Dendritic cell treated with granulocyte-macrophage colony-stimulating factor and Interleukin-4, amounts not matched to agents 40 ng/mL and 50 ng/mL, for 4 days (primary cell): ENCODE measurements around the gene UGT1A7.

Experiments
- H3K27ac Mint-ChIP-seq: one replicate; pipeline ENCODE4 v1.8.0; 2022; ENCODE audit warnings: mild to moderate bottlenecking, mixed read lengths
- H3K27me3 Mint-ChIP-seq: one replicate; pipeline ENCODE4 v1.8.0; 2022; ENCODE audit warnings: mild to moderate bottlenecking, mixed read lengths
- H3K36me3 Mint-ChIP-seq: one replicate; pipeline ENCODE4 v1.8.0; 2022; ENCODE audit warnings: low read depth, mixed read lengths
- H3K4me1 Mint-ChIP-seq: one replicate; pipeline ENCODE4 v1.8.0; 2022; ENCODE audit warnings: low read depth, mixed read lengths
- H3K4me3 Mint-ChIP-seq: one replicate; pipeline ENCODE4 v1.8.0; 2022; ENCODE audit warnings: mild to moderate bottlenecking, moderate library complexity, mixed read lengths
- H3K9me3 Mint-ChIP-seq: one replicate; pipeline ENCODE4 v1.8.0; 2022; ENCODE audit warnings: mixed read lengths
- intact Hi-C: fragments of 100-400 bp; cut with micrococcal nuclease; formaldehyde crosslinking; loops from one replicate; pipeline ENCODE4 v1.15.0; 2022

UGT1A7 gene

DNA sequence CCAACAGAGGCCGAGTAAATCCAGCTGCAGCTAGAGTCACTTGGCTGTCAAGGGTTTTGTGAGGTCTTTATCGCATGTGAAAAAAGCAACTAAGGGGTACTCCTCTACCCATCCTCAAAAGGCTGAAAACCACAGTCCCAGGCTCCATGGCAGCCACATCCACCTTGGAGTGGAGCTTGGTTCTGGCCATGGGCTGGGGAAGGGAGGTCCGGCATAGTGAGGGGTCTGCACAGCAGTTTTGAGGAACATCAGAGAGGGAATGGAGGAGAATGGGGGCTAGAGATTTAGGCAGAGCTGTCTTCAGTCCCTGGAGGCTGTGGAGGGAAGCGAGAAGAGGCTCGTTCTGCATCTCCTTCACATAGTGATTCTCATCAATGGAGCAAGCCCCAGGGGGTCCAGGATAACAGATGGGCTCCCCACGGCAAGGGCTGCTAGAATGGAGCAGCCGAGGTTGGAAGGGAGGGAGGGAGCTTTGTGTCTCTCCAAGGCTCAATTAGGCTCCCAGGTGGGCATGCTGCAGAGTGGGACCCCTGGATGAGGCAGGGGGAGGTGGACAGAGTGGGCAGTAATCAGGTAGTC, 117.5 kb downstream of the UGT1A7 start:
- Mint-ChIP-seq H3K36me3 (no peaks in the 10 kb centered on the region), H3K9me3 (peaks cover 8% of the 10 kb centered on the region), H3K27me3 (no peaks in the 10 kb centered on the region), H3K4me1 (no peaks in the 10 kb centered on the region), H3K4me3 (no peak overlapping the region), H3K27ac (no peak overlapping the region)
- intact Hi-C loops = no loop called here

DNA sequence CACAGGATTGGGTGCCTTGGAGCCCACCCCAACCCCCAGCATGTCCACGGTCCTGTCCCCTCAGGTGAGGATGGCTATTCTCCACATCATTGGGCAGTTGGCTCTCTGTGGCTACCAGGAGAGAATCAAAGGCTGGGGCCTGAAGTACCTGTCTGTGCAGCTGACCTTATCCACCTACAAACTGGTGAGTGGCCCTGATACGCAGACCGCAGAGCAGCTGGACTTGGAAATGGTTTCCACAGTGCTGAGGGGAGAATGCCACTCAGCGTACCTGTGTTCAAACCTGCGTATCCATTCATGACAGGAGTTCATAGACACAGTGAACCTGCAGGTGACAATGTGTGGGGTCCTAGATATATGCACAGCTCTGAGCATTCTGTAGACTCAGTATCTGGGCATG, 118.0 kb downstream of the UGT1A7 start:
- Mint-ChIP-seq H3K36me3 (no peaks in the 10 kb centered on the region), H3K4me1 (no peaks in the 10 kb centered on the region), H3K27ac (no peak overlapping the region), H3K4me3 (no peak overlapping the region), H3K9me3 (peaks cover 8% of the 10 kb centered on the region), H3K27me3 (no peaks in the 10 kb centered on the region)
- intact Hi-C loops = no loop called here

DNA sequence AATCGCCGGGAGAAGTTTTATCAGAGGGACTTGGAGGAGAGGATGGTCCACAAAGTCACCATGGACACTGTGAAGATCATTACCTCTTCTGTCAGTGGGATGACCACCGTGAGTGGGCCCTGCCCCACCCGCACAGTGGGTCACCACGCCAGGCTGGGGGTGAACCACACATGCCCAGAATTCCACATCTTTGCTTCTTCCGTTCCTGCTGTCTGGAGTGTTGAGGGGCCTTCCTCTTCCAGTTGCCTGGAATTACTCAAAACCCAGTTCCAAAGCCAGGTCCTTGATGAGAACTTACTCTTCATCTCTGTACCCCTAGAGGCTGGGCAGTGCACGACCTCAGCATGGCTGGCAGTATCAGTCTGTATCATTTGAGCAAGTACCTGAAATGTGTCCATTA, 118.5 kb downstream of the UGT1A7 start:
- Mint-ChIP-seq H3K4me3 (no peak overlapping the region), H3K4me1 (no peaks in the 10 kb centered on the region), H3K27ac (no peak overlapping the region), H3K27me3 (peaks cover 3% of the 10 kb centered on the region), H3K9me3 (peaks cover 8% of the 10 kb centered on the region), H3K36me3 (no peaks in the 10 kb centered on the region)
- intact Hi-C loops = no loop called here

DNA sequence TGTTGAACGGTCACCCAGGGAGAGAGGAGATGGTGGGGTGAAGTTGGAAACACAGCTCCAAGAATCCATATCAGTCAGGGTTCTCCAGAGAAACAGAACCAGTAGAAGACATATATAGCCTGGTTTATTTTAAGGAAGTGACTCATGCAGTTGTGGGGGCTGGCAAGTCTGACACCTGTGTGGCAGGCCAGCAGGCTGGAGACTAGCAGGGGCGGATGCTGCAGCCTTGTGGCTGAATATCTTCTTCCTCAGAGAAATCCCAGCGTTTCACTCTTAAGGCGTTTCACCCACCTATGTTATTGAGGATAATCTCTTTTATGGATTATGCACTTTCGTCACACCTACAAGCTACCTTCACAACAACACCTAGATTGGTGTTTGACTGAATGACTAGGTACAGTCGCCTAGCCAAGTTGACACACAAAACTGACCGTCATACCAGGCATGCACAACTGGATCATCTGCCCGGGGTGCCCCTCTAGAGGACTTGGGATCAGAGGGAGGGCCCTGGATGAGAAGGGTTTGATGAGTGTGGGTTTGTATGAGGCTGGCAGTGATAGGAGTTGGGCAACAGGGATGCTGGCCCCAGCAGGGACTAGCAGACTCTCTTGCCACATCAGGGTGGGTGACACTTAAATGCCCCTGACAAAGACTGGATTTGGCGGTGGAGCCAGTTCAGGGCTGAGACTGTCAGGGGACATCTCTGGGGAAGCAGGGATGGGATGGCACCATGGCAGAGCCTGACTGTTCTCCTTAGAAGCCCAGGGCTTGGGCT, 119.8 kb downstream of the UGT1A7 start:
- Mint-ChIP-seq H3K27me3 (peaks cover 3% of the 10 kb centered on the region), H3K36me3 (no peaks in the 10 kb centered on the region), H3K9me3 (peaks cover 8% of the 10 kb centered on the region), H3K4me1 (no peaks in the 10 kb centered on the region), H3K27ac (no peak overlapping the region), H3K4me3 (no peak overlapping the region)
- intact Hi-C loops = no loop called here

DNA sequence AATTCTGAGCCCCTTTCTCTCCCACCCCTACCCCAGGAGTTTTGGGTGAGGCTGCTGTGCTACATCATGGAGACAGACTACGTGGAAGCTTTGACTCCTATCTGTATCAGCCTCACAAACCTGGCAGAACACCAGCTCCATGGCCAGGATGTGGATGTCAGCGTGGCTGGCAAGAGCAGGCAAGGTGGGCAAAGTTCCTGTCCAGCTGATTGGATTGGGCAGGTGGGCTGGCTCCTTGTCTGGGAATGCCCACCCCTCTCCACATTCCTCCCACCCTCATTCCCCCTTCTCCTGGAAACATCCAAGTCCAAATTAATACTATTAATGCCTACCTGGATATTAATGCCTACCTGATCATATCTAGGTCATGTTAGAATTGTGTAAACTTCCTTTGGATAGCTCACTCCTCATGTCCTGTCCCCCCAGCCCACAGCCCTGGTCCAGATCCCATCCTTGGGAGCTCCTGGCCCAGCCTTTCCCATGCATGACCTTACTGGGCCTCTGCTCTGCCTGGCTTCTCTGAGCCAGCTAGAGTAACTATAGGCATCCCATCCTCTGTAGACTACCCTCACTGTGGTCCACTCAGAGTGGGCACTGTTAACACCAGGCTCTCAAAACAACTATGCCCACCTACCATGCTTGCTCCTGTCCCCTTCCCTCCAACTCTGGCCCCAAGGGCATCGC, 120.6 kb downstream of the UGT1A7 start:
- no peak overlapping the region for H3K27ac Mint-ChIP-seq
- H3K4me1 Mint-ChIP-seq = no peaks in the 10 kb centered on the region
- intact Hi-C loops = no loop called here
- H3K4me3 Mint-ChIP-seq = no peak overlapping the region
- H3K9me3 Mint-ChIP-seq = peaks cover 8% of the 10 kb centered on the region
- H3K27me3 Mint-ChIP-seq = peaks cover 3% of the 10 kb centered on the region
- H3K36me3 Mint-ChIP-seq = no peaks in the 10 kb centered on the region

DNA sequence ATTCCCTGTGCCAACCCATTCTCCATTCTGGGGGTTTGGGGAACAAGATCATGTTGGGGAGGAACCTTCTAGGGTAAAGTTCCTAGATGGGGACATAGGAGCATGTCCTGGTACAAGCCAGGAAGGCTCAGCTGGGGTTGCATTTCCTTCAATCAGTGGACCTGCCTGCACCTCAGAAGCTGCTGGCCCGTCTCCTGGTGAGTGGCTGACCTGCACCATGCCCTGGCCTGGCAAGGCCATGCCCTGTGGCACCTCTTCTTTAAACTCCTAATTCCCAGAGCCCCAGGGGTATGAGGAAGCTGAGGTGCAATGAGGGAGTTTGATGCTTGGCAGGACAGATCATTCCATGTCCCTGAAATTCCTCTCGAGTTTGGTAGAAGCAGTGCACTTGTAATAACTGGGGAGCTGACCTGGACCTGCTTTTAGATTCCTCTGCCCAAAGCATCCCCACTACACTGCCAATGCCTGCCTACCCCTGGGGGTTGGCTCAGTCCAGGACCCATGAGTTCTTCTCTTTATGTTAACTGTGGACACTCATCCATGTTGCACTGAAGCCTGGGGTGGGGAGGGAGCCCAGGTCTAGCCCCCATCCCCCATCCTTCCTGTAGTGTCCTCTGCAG, 121.7 kb downstream of the UGT1A7 start:
- peaks cover 3% of the 10 kb centered on the region for H3K27me3 Mint-ChIP-seq
- H3K9me3 Mint-ChIP-seq = peaks cover 8% of the 10 kb centered on the region
- H3K4me1 Mint-ChIP-seq = no peaks in the 10 kb centered on the region
- intact Hi-C loops = no loop called here
- H3K4me3 Mint-ChIP-seq = no peak overlapping the region
- no peaks in the 10 kb centered on the region for H3K36me3 Mint-ChIP-seq
- H3K27ac Mint-ChIP-seq = no peak overlapping the region

DNA sequence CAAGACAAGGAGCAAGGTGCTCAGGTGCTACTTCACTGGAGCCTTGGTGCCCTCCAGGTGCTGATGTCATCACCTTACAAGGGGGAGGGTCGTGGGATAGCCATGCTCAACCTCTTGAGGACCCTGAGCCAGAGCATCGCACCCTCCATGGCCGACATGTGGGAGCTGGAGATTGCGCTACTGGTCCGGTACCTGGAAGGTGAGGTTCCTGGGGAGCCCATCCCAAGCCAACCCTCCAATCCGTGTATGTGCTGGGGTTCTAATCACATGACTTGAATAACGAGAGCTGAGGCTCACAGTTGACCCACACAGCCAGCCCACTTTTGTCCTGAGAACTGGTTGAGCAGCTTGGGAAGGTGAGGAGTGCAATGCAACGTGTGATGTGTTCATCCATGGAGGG, 122.3 kb downstream of the UGT1A7 start:
- H3K9me3 Mint-ChIP-seq = peaks cover 8% of the 10 kb centered on the region
- H3K4me3 Mint-ChIP-seq = no peak overlapping the region
- H3K4me1 Mint-ChIP-seq = no peaks in the 10 kb centered on the region
- H3K36me3 Mint-ChIP-seq = no peaks in the 10 kb centered on the region
- intact Hi-C loops = no loop called here
- peaks cover 3% of the 10 kb centered on the region for H3K27me3 Mint-ChIP-seq
- no peak overlapping the region for H3K27ac Mint-ChIP-seq

DNA sequence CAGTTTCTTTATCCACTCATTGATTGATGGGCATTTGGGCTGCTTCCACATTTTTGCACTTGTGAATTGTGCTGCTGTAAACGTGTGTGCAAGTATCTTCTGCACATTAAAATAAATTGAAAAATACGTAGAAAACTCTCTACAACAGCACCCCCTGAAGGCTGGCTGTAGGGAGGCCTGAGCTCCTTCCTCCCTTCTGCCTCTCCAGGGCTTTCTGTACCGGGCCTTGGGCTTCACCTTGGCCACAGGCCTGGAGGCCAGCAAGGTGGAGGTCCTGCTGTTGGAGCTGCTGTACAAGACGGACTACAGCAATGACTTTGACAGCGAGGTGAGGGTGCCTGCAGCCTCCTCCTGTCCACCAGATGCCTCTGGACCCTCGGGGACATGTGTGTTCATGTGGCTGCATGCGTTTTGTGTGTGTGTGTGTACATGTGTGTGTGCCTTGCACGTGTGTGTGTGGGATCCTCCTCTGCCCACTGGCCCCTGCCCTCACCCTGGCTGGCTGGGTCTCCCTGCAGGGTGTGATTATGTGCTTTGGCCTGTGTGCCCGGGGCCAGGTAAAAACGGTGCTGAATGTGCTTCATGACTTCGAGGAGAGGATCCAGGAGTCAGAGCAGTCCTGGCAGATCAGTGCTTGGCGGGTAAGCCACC, 125.6 kb downstream of the UGT1A7 start:
- H3K27ac Mint-ChIP-seq = no peak overlapping the region
- H3K4me1 Mint-ChIP-seq = no peaks in the 10 kb centered on the region
- H3K27me3 Mint-ChIP-seq = peaks cover 3% of the 10 kb centered on the region
- intact Hi-C loops = no loop called here
- no peaks in the 10 kb centered on the region for H3K9me3 Mint-ChIP-seq
- no peak overlapping the region for H3K4me3 Mint-ChIP-seq
- H3K36me3 Mint-ChIP-seq = no peaks in the 10 kb centered on the region

DNA sequence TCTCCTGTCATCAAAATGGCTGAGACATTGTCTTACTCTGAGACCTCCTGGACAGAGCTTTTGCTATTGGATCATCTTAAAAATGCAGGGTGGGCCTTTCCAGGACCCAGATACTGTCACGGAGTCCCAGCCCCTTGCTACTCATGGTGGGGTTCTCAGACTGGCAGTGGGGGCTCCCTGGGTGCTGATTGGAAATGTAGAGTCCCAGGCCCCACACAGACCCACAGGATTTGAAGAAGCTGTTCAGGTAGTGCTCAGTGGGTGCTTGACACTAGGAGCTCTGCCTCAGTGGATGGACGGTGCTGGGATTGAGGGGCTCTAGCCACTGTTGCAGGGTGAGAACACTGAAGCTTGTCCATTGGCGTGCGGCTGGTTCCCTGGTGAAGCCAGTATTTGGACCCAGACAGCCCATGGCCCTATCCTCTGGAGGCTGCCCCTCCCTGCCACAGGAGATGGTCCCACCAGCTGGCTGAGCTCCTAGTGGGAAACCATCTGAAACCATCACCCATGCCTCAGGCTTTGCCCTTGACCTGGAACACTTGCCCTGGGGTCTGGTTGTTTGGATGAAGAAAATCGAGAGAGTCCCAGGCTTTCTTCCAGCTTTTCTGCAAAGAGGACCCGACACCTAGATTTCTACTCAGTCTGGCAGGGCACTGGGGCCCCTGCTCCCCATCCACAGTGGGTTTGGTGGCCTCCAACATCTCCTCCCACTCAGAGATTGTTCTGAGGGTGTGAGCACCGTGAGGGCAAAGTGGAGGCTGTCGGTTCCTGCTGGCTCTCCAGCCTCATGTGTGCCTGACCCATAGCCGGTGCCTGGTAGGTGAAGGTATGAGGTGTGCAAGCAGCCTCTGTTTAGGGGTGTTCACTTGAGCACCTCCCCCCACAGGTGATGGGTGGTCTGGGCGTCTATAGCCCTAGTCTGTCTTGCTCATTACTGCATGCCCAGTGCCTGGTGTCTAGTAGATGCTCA, 126.5 kb downstream of the UGT1A7 start:
- Mint-ChIP-seq H3K27me3 (peaks cover 3% of the 10 kb centered on the region), H3K4me3 (no peak overlapping the region)
- intact Hi-C loops = no loop called here

DNA sequence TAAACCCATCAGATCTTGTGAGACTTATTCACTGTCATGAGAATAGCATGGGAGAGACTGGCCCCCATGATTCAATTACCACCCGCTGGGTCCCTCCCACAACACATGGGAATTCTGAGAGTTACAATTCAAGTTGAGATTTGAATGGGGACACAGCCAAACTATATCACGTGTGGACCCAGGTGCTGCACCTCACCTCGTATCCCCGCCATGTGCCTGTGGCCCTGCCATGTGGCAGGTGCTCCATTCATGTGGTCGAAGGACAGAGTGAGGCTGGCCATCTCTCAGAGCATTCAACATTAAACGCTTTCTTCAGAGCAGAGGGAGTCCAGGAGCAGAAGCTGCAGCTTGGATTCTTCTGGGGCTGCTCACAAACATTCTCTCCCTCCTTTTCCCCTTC, 128.7 kb downstream of the UGT1A7 start:
- H3K36me3 Mint-ChIP-seq = no peaks in the 10 kb centered on the region
- H3K27ac Mint-ChIP-seq = no peak overlapping the region
- no peaks in the 10 kb centered on the region for H3K9me3 Mint-ChIP-seq
- intact Hi-C loops = no loop called here
- H3K27me3 Mint-ChIP-seq = peaks cover 3% of the 10 kb centered on the region
- H3K4me1 Mint-ChIP-seq = no peaks in the 10 kb centered on the region
- H3K4me3 Mint-ChIP-seq = no peak overlapping the region

More for the DNA sequence above, 126.5 kb downstream of the UGT1A7 start:
- Mint-ChIP-seq H3K4me1 (no peaks in the 10 kb centered on the region), H3K27ac (no peak overlapping the region), H3K36me3 (no peaks in the 10 kb centered on the region), H3K9me3 (no peaks in the 10 kb centered on the region)

DNA sequence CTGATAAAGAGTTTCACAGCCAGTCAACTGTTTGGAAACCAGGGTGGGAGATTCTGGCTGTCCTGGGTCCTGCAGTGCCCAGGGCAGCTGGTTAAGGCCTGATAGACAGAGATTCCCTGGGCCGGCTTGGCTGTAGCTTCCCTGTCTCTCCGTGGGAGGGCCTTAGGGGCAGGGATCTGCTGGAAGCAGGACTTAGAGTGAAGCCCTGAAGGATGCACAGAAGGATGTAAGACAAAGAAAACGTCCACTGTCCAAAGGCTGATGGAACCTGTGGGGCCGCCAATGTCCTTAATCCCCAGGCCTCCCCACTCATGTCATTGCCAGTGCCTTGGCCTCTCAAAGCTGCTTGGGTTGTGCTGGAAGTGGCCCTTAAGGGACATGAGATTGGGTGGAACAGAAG, 129.4 kb downstream of the UGT1A7 start:
- H3K27me3 Mint-ChIP-seq = peaks cover 3% of the 10 kb centered on the region
- intact Hi-C loops = no loop called here
- no peak overlapping the region for H3K4me3 Mint-ChIP-seq
- no peaks in the 10 kb centered on the region for H3K9me3 Mint-ChIP-seq
- H3K36me3 Mint-ChIP-seq = no peaks in the 10 kb centered on the region
- no peak overlapping the region for H3K27ac Mint-ChIP-seq
- H3K4me1 Mint-ChIP-seq = no peaks in the 10 kb centered on the region

DNA sequence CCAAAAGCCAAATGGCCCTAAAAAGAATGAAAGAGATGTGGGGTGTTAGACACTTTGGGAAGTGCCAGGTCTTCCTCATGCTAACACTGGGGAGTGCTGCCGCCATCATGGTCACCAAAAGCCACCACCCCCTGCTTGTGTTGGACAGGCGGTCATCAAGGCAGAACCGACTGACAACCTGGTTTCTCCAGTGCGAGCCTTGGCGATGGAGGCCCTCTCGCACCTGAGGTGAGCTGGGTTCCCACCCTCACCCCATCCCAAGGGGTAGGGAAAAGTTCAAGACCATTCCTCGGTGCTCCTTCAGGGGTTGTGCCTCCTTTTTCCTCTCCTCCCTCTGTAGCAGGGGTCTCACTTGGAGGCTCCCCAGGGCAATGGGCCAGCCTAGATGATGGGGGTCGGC, 130.0 kb downstream of the UGT1A7 start:
- no peak overlapping the region for H3K4me3 Mint-ChIP-seq
- H3K4me1 Mint-ChIP-seq = no peaks in the 10 kb centered on the region
- no peak overlapping the region for H3K27ac Mint-ChIP-seq
- H3K27me3 Mint-ChIP-seq = peaks cover 3% of the 10 kb centered on the region
- intact Hi-C loops = no loop called here
- H3K36me3 Mint-ChIP-seq = no peaks in the 10 kb centered on the region
- no peaks in the 10 kb centered on the region for H3K9me3 Mint-ChIP-seq
